ENCODE measurements around the gene MAP3K21. TPM values are rescaled to one million over a fixed set of nuclear protein-coding genes. Genes with fewer than 3 reads are reported as not detected.

The MAP3K21 gene
- total RNA-seq, 1 donor from 2014 or later, result 5.4 TPM

- Mint-ChIP-seq H3K9me3 (peaks cover 4% of the 10 kb centered on the region), H3K27me3 (ENCODE audit: insufficient read depth, low read depth) (peaks cover 23% of the 10 kb centered on the region), H3K4me1 (peaks cover 8% of the 10 kb centered on the region), H3K4me3 (peak overlapping the region; percentile 88), H3K36me3 (no peaks in the 10 kb centered on the region), H3K27ac (peak overlapping the region; percentile 42)
- peak overlapping the region; percentile 96 for H3K4me2 ChIP-seq
- H3K9me3 ChIP-seq (ENCODE audit: low read depth), result no peaks in the 10 kb centered on the region
- peak; percentile 89 for DNase-seq (ENCODE audit: low spot score)
- no peaks in the 10 kb centered on the region for H3K79me2 ChIP-seq (ENCODE audit: low read depth)
- peaks cover 22% of the 10 kb centered on the region for H3F3A ChIP-seq (ENCODE audit: low read depth)
- H3K36me3 ChIP-seq, result no peaks in the 10 kb centered on the region
- peaks cover 8% of the 10 kb centered on the region for H3K4me1 ChIP-seq
- peak overlapping the region; percentile 66 for H2AFZ ChIP-seq (replicated peaks)
- TF ChIP-seq EZH2phosphoT487 (IDR thresholded peaks at IDR 0.05), result no peak
- TF ChIP-seq CTCF (IDR thresholded peaks at IDR 0.05), result no peak
- no peak for TF ChIP-seq EZH2 (IDR thresholded peaks at IDR 0.05)
- H3K4me3 ChIP-seq, result peak overlapping the region; percentile 77
- no peak overlapping the region for H3K9ac ChIP-seq
- peaks cover 16% of the 10 kb centered on the region for H4K20me1 ChIP-seq (ENCODE audit: low read depth)
- no peak overlapping the region for H3K27ac ChIP-seq
- peaks cover 62% of the 10 kb centered on the region for H3K27me3 ChIP-seq
Measured at GRCh38 chr1:233326811-233327650, 493 bp upstream of the MAP3K21 start.

DNA sequence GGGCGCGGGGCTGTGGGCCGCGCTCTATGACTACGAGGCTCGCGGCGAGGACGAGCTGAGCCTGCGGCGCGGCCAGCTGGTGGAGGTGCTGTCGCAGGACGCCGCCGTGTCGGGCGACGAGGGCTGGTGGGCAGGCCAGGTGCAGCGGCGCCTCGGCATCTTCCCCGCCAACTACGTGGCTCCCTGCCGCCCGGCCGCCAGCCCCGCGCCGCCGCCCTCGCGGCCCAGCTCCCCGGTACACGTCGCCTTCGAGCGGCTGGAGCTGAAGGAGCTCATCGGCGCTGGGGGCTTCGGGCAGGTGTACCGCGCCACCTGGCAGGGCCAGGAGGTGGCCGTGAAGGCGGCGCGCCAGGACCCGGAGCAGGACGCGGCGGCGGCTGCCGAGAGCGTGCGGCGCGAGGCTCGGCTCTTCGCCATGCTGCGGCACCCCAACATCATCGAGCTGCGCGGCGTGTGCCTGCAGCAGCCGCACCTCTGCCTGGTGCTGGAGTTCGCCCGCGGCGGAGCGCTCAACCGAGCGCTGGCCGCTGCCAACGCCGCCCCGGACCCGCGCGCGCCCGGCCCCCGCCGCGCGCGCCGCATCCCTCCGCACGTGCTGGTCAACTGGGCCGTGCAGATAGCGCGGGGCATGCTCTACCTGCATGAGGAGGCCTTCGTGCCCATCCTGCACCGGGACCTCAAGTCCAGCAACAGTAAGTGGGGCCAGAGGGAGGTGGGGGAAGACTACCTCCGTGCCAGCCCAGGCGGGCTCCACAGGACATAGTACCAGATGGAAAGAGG is 808 bp downstream of the MAP3K21 start:
- H3F3A ChIP-seq (ENCODE audit: low read depth), result peaks cover 22% of the 10 kb centered on the region
- Mint-ChIP-seq H3K9me3 (peaks cover 4% of the 10 kb centered on the region), H3K36me3 (no peaks in the 10 kb centered on the region), H3K27me3 (ENCODE audit: insufficient read depth, low read depth) (peaks cover 25% of the 10 kb centered on the region), H3K27ac (no peak overlapping the region), H3K4me1 (peaks cover 8% of the 10 kb centered on the region), H3K4me3 (peak overlapping the region; percentile 83)
- no peak overlapping the region for H3K27ac ChIP-seq
- H3K9me3 ChIP-seq (ENCODE audit: low read depth), result no peaks in the 10 kb centered on the region
- peak overlapping the region; percentile 77 for H3K4me3 ChIP-seq
- H2AFZ ChIP-seq (replicated peaks), result peak overlapping the region; percentile 94
- no peaks in the 10 kb centered on the region for H3K36me3 ChIP-seq
- no peaks in the 10 kb centered on the region for H3K79me2 ChIP-seq (ENCODE audit: low read depth)
- peak overlapping the region; percentile 96 for H3K4me2 ChIP-seq
- peak; percentile 61 for DNase-seq (ENCODE audit: low spot score)
- H3K27me3 ChIP-seq, result peaks cover 57% of the 10 kb centered on the region
- TF ChIP-seq CTCF (IDR thresholded peaks at IDR 0.05), result no peak
- TF ChIP-seq EZH2 (IDR thresholded peaks at IDR 0.05), result peak; percentile 80
- peak; percentile 67 for TF ChIP-seq EZH2phosphoT487 (IDR thresholded peaks at IDR 0.05)
- H3K9ac ChIP-seq, result no peak overlapping the region
- peaks cover 16% of the 10 kb centered on the region for H4K20me1 ChIP-seq (ENCODE audit: low read depth)
- peaks cover 8% of the 10 kb centered on the region for H3K4me1 ChIP-seq

GRCh38 chr1:233331676-233332519 is 4.4 kb downstream of the MAP3K21 start:
- no peaks in the 10 kb centered on the region for H3K36me3 Mint-ChIP-seq
- H3K36me3 ChIP-seq, result no peaks in the 10 kb centered on the region
- DNase-seq (ENCODE audit: low spot score), result no peak

More at GRCh38 chr1:233331676-233332519, 4.4 kb downstream of the MAP3K21 start:
- no peak overlapping the region for H3K4me3 Mint-ChIP-seq
- Histone ChIP-seq H2AFZ (replicated peaks) (no peak overlapping the region), H4K20me1 (ENCODE audit: low read depth) (peaks cover 16% of the 10 kb centered on the region), H3K9ac (no peak overlapping the region), H3K27ac (no peak overlapping the region), H3K9me3 (ENCODE audit: low read depth) (no peaks in the 10 kb centered on the region), H3K4me2 (no peak overlapping the region), H3F3A (ENCODE audit: low read depth) (peaks cover 12% of the 10 kb centered on the region), H3K4me1 (peaks cover 8% of the 10 kb centered on the region), H3K4me3 (no peak overlapping the region), H3K27me3 (peaks cover 39% of the 10 kb centered on the region), H3K79me2 (ENCODE audit: low read depth) (no peaks in the 10 kb centered on the region)
- H3K4me1 Mint-ChIP-seq, result peaks cover 5% of the 10 kb centered on the region
- peaks cover under 1% of the 10 kb centered on the region for H3K9me3 Mint-ChIP-seq
- peaks cover 18% of the 10 kb centered on the region for H3K27me3 Mint-ChIP-seq (ENCODE audit: insufficient read depth, low read depth)
- TF ChIP-seq CTCF (IDR thresholded peaks at IDR 0.05) (no peak), EZH2phosphoT487 (IDR thresholded peaks at IDR 0.05) (no peak), EZH2 (IDR thresholded peaks at IDR 0.05) (no peak)
- no peak overlapping the region for H3K27ac Mint-ChIP-seq
